ENCODE data around the gene TNKS1BP1.

GRCh38 chr11:57358991-57359390 is 34.2 kb upstream of the TNKS1BP1 start:
- TF ChIP-seq SIN3A (IDR thresholded peaks at IDR 0.05; ENCODE audit: borderline replicate concordance, insufficient read depth, low read depth, low read length) (no peak), CTCF (IDR thresholded peaks at IDR 0.05) (no peak), POLR2AphosphoS5 (IDR thresholded peaks at IDR 0.05; ENCODE audit: low read depth, low read length) (no peak), TCF7L2 (IDR thresholded peaks at IDR 0.05; ENCODE audit: low read depth, low read length) (no peak)
- TF ChIP-seq, protein P1, sequence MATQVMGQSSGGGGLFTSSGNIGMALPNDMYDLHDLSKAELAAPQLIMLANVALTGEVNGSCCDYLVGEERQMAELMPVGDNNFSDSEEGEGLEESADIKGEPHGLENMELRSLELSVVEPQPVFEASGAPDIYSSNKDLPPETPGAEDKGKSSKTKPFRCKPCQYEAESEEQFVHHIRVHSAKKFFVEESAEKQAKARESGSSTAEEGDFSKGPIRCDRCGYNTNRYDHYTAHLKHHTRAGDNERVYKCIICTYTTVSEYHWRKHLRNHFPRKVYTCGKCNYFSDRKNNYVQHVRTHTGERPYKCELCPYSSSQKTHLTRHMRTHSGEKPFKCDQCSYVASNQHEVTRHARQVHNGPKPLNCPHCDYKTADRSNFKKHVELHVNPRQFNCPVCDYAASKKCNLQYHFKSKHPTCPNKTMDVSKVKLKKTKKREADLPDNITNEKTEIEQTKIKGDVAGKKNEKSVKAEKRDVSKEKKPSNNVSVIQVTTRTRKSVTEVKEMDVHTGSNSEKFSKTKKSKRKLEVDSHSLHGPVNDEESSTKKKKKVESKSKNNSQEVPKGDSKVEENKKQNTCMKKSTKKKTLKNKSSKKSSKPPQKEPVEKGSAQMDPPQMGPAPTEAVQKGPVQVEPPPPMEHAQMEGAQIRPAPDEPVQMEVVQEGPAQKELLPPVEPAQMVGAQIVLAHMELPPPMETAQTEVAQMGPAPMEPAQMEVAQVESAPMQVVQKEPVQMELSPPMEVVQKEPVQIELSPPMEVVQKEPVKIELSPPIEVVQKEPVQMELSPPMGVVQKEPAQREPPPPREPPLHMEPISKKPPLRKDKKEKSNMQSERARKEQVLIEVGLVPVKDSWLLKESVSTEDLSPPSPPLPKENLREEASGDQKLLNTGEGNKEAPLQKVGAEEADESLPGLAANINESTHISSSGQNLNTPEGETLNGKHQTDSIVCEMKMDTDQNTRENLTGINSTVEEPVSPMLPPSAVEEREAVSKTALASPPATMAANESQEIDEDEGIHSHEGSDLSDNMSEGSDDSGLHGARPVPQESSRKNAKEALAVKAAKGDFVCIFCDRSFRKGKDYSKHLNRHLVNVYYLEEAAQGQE (IDR thresholded peaks at IDR 0.05; ENCODE audit: insufficient read depth in 1 of 2, low read depth in 2 of 2, low read length in 1 of 2): no peak
